Thoracic aorta (tissue), 2 donors: ENCODE measurements around the gene LGI4. TPM values are rescaled to one million over a fixed set of nuclear protein-coding genes. Genes with fewer than 3 reads are reported as not detected.

ENCODE experiments used
- ATAC-seq: fragments of 150-250 bp; one replicate; pipeline ENCODE4 v1.8.0; 2017; ENCODE audit warnings: low read depth; ENCODE audit not compliant: insufficient number of reproducible peaks, low FRiP score
- DNase-seq: peaks from one replicate; pipeline ENCODE4 v3.0.0-alpha.2; 2020; ENCODE audit warnings: low spot score
- H3K27ac ChIP-seq, 2 donors: fragments of 200-600 bp; sonication (generic); 1 replicate in 1 of 2; 2 replicates in 1 of 2; pipeline ENCODE4 v1.5.1; 2016; ENCODE audit warnings: mild to moderate bottlenecking in 2 of 2, moderate library complexity in 2 of 2
- H3K27me3 ChIP-seq: fragments of 200-600 bp; sonication (generic); replicated peaks from 2 replicates; pipeline ENCODE4 v1.6.0; 2016; ENCODE audit warnings: mild to moderate bottlenecking; ENCODE audit not compliant: insufficient read depth
- H3K36me3 ChIP-seq: fragments of 200-600 bp; sonication (generic); one replicate; pipeline ENCODE4 v1.5.1; 2016
- H3K4me1 ChIP-seq, 2 donors: fragments of 200-600 bp; sonication (generic); 1 replicate in 1 of 2; 2 replicates in 1 of 2; pipeline versions ENCODE4 v1.5.1 to v1.6.0; 2016; ENCODE audit warnings: low read depth in 2 of 2, mild to moderate bottlenecking in 1 of 2; ENCODE audit not compliant: control insufficient read depth in 1 of 2
- H3K4me3 ChIP-seq: fragments of 200-600 bp; sonication (generic); 2 replicates; pipeline ENCODE4 v1.5.1; 2016; ENCODE audit warnings: mild to moderate bottlenecking
- H3K9me3 ChIP-seq: fragments of 200-600 bp; sonication (generic); 2 replicates; pipeline ENCODE4 v1.5.1; 2016
- CTCF ChIP-seq: fragments of 200-600 bp; sonication (generic); IDR thresholded peaks from one replicate; pipeline ENCODE4 v1.5.1; 2019; ENCODE audit warnings: antibody characterized with exemption
- total RNA-seq, 2 donors: library from RNA; depleted of rRNA; stranded (reverse); fragments of >200 nt; gene quantifications; one replicate each; pipeline versions ENCODE4 v1.1.0 to v1.2.3, GENCODE V29; 2016

Gene LGI4
- total RNA-seq, 2 donors from 2014 or later, result 7.9 to 17.4 TPM

- ATAC-seq (no peak), DNase-seq (no peak)
- TF ChIP-seq CTCF, result no peak
- Histone ChIP-seq H3K4me1 (peaks cover 5 to 22% of the 10 kb centered on the region in 2 donors), H3K27ac (no peak overlapping the region), H3K9me3 (no peaks in the 10 kb centered on the region), H3K27me3 (no peaks in the 10 kb centered on the region), H3K36me3 (no peaks in the 10 kb centered on the region), H3K4me3 (no peak overlapping the region)
Measured at GRCh38 chr19:35128398-35129057, 6.3 kb downstream of the LGI4 start.

- no peak for DNase-seq
- no peak overlapping the region for H3K4me3 ChIP-seq
- no peaks in the 10 kb centered on the region for H3K9me3 ChIP-seq
- no peak overlapping the region for H3K27ac ChIP-seq
- H3K27me3 ChIP-seq, result no peaks in the 10 kb centered on the region
- no peak for ATAC-seq
- peaks cover 5 to 29% of the 10 kb centered on the region in 2 donors for H3K4me1 ChIP-seq
- no peak for TF ChIP-seq CTCF
- H3K36me3 ChIP-seq, result no peaks in the 10 kb centered on the region
Measured at GRCh38 chr19:35127871-35128270, 7.0 kb downstream of the LGI4 start.

GRCh38 chr19:35126624-35126959, 8.3 kb downstream of the LGI4 start:
- Histone ChIP-seq H3K9me3 (no peaks in the 10 kb centered on the region), H3K36me3 (no peaks in the 10 kb centered on the region), H3K4me3 (no peak overlapping the region), H3K27ac (peak overlapping the region in 1 of 2 donors; percentile 8), H3K27me3 (no peaks in the 10 kb centered on the region), H3K4me1 (peaks cover 5 to 30% of the 10 kb centered on the region in 2 donors)
- ATAC-seq, result no peak
- TF ChIP-seq CTCF, result no peak
- DNase-seq, result no peak

GRCh38 chr19:35125749-35126623, 8.9 kb downstream of the LGI4 start:
- no peak for TF ChIP-seq CTCF
- ATAC-seq, result no peak
- no peak for DNase-seq
- Histone ChIP-seq H3K4me3 (no peak overlapping the region), H3K27ac (no peak overlapping the region), H3K36me3 (no peaks in the 10 kb centered on the region), H3K27me3 (no peaks in the 10 kb centered on the region), H3K9me3 (no peaks in the 10 kb centered on the region), H3K4me1 (peaks cover 5 to 30% of the 10 kb centered on the region in 2 donors)

- ATAC-seq (no peak), DNase-seq (no peak)
- Histone ChIP-seq H3K36me3 (no peaks in the 10 kb centered on the region), H3K27ac (no peak overlapping the region), H3K9me3 (no peaks in the 10 kb centered on the region), H3K27me3 (no peaks in the 10 kb centered on the region), H3K4me1 (peaks cover 5 to 30% of the 10 kb centered on the region in 2 donors), H3K4me3 (no peak overlapping the region)
- no peak for TF ChIP-seq CTCF
Measured at GRCh38 chr19:35125270-35125717, 9.6 kb downstream of the LGI4 start.
